NCI-H2196 (cell line): ENCODE data around the gene EFNA5.
"Not testable (repeated sequence)": the region's sequence is repeated elsewhere in the genome, so short reads cannot be mapped to it uniquely, and the experiment has no call there.

ENCODE experiments used
- DNase-seq: peaks from one replicate; lab custom pipeline; 2025; ENCODE audit not compliant: unreplicated experiment; lab: John Stamatoyannopoulos, UW

The EFNA5 gene

DNA sequence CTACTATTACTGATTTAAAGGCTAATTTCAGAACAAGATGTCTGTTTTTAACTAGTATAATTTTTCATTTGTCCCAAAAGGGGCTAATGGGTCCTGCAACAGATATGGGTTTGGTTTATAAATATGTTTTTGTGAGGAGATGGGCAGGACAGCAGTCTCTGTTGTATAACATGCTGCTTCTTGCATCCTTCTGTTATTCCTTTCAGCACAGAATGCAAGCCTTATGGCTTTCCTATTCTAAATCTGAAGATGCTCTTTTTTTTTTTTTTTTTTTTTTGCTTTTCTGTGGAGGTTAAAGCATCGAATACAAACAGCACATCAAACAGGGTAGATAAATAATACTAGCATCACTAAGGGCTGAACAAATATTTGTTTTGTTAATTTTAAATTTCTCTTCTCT is 235.7 kb downstream of the EFNA5 start:
- DNase-seq = no peak

DNA sequence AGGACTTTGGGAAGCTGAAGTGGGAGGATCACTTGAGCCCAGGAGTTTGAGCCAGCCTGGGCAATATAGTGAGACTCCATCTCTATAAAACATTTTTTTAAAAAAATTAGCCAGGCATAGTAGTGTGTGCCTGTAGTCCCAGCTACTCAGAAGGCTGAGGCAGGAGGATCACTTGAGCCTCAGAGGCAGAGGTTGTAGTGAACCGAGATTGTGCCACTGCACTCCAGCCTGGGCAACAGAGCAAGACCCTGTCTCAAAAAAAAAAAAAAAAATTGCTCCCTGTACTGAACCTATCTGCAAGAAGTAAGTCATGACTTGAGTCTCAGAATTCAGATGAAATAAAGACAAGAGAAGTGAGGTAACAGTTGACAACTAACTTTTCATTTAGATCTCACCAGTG is 237.1 kb downstream of the EFNA5 start:
- DNase-seq = not testable (repeated sequence)

DNA sequence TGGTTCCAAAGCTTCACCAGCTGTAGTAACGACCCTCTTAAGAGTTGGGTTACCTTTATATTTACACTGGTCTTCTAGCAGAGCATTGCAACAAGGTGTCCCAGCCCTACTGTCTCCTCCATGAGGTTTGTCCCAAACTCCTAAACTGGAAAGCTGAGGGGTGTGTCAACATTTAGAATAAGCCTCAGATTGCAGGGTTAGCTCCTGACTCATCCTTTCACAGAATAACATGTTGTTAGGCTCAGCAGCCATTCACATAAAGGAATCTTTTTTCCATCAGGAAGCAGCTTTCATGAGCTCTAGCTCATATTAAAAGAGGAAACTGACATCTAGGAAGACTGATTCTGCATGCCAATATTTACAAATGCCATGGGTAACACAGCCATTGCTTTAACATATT is 238.7 kb downstream of the EFNA5 start:
- no peak for DNase-seq

DNA sequence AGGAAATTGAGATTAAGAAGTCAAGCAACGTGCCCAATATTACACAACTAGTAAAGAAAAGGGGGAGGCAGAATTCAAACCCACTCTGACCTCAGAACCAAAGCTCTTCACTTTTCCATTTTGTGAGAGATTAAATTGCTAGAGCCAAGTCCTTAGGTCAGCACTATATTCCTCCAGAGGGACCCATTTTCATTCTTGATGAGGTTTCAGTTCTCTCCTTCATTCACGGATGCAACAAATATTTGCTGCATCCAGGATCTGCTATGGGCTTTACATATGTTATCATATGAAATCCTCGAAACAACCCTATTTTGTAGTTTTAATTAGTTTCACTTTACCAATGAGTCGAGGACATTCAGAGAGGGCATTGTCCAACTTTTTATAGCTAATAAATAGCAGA is 239.2 kb downstream of the EFNA5 start:
- DNase-seq = no peak

DNA sequence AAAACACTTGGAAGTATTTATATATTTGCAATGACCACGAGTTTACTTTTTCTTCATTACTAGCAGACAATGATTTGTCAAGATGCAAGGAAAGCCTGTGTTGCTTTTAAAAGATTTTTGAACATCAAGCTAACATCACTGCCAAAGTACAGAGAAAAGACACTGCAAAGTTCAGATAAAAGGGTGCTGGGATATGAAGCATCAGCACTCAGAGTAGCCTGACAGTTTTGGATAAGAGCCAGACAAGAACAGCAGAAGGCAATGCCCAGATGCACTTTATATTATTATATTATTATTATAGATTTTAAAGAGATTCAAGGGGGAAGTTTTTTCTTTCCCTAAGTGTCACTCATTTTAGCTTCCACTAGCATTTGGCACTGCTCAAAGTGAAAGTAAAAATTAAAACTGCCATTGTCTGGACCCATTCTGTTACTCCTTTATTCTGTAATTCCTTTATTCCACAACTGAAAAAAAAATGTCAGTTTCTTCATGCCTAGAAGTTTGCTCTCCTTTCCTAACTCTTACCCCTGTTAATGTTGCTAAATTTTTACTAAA is 240.6 kb downstream of the EFNA5 start:
- peak; percentile 9 for DNase-seq

DNA sequence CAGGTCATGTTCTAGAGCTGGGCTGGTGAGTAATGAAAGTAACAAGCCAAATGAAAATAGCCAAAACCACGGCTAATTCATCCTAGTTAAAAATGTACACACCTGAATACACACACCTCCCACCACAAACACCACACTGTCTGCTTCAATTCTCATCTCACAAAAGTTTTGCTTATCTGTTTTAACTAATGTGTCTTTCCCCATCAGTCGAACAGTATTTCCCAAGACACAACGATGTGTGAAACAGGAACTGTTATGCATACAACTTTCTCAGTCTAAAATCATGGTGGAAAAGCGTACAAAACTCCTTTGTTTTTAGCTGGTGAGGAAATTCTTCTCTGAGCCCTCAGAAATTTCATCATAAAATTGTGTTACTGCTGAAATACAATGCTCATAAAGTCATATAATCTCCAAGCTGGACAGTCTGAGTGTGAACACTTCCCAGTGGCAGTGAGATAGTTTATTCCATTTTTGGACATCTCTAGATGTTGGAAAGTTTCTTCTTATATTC is 242.4 kb downstream of the EFNA5 start:
- no peak for DNase-seq

DNA sequence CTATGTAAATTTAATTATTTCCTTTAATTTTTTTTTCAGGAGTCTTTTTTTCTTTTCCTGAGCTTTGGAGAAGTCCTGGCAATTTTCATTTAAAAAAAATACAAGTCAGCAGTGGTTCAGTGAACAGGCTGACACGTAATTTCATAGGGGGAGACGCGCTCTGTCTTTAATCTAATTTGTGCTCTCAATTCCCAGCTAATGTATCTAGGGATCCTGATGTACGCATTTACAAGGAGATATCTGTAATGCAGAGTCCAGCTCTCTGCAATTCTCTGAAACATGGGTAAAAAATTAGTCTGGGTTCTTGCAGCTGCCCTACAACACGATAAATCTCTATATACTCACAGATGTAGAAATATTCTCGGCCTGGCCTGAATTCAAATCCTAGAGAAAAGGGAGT is 243.9 kb downstream of the EFNA5 start:
- DNase-seq = no peak

DNA sequence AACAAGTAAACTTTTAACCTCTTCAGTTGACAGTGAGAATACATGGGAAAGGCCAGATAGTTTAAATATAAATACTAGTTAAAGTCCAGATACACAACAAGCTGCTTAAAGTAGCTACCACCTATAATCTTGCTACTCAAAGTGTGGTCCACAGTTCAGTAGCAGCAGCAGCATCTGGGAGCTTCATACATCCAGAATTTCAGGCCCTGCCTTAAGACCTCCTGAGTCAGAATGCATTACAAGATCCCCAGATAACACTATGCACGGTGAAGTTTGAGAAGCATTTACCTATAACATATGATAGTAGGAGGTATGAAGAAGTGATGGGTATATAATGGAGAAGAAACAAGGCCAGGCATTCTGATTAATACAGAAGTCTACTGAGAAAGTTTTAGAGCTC is 244.5 kb downstream of the EFNA5 start:
- no peak for DNase-seq

DNA sequence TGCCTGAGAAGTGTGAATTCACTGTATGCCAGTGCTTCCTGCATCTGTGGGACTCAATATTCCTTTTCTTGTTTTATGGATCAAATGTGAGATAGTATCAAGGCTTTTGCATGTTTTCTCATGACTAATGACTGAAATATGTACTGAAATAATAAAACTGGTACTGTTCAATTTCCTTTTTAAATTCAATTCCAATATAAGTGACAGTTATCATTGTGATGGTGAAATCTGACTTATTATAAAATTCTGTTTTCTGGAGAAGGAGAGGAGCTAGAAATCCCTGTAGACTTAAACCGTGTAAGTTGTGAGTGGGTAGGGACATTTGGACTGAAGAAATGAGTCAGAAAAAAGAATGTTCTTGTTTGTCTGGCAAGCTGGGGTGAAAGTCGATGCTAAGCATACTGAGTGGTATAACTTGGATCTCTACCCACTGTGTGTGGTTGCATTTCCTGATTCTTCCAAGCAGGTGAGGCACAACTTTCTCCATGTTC is 245.2 kb downstream of the EFNA5 start:
- no peak for DNase-seq

DNA sequence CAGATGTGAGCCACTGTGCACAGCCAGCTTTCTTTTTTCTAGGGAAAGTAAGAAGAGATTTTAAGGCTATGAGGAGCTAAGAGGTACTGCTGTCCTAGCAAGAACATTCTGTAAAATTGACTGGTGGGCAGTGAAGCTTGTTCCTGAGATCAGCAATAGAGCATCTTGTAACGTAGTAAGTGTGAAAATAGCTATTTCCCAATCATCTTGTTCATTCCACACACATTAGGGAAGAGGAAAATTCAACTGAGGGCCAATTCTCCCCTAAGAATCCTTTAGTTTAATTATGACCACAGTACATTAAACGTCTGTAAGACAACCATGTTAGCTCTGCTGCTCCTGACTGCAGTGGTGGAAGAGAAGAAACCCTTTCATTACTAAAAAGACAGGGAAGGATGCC is 246.2 kb downstream of the EFNA5 start:
- DNase-seq = no peak

DNA sequence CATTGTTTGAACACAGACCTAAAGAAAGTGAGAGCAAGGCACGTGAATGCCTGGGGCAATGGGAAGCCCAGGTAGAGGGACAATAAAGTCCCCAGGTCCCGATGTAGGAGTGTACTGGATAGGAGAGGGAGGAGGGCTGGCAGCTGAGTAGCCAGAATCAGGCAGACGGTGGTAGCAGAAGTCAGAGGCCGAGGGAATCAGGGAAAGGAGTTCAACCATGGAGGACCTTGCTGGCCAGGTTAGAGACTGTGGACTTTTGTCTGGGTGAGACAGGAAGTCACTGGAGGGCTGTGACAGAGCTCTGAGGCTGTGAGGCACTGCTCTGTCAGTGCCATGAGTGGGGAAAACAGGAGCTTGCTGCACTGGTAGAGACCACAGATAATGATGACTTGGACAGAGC is 248.2 kb downstream of the EFNA5 start:
- no peak for DNase-seq

DNA sequence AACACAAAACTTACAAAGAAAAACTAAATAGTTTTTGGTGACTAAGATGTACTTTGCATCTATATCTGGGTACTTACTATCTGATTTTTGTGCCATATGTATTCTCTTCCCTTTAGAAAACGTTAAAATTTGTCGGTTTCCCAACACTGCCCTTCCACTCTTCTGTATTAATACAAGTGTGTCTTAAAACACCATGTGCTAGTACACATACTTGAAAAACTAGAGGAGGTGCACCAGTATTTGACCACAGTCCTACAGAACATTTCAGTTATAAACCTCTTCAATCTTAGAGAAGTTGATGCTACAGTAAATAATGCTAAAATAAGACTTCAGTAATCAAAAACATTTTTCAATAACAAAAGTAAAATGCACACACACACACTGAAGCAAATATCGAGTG is 251.2 kb downstream of the EFNA5 start:
- DNase-seq = no peak

DNA sequence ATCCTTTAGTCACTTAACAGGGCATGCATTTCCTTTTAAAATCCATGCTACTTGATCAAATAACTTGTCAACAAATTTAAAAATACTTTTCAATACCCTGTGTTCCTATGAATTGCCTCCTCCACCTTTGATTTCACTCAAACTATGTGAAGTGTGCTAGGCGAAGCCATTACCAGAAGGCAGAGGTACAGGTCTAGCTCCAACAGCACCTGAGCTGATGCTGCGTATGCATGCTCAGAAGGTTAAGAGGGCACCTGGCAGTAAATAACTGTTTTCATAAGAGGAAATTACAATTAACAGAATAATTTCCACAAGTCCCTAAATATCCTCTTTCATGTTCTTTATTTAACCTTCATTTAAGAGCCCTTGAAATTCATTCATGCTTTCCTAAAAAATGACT is 251.8 kb downstream of the EFNA5 start:
- DNase-seq = no peak

DNA sequence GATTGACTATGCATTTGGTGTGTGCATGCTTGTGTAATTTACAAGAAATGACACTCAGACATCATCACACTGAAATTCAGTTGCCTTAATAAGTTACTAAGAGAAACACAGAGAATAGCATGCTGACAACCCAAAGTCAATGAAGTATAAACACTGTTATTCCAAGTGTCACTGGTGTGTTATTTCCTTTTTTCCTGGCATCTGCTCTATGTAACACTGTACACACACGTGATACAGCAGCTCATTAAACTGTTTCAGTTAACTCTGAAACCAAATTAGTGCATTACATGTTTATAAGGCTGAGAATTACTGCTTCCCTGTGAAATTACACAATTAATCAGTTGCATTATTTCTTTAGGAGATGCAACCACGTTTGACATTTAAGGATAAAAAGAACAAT is 252.7 kb downstream of the EFNA5 start:
- no peak for DNase-seq

DNA sequence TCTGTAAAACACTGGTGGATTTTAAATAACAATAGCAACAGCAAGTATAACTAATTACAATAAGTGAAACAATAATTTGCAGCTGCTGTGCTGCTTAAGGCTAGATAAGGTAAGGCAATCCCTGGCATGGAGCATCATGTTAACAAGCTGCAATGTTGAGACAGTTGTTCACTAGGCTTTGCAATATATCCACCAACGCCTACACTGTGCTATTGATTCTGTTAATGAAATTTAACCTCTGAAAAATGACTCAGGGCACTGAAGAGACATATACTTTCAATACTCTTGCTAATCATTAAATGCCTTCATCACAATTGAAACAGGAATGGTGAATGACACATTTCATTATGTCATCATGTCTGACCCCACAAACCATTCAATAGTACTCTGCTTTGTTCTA is 255.0 kb downstream of the EFNA5 start:
- no peak for DNase-seq

DNA sequence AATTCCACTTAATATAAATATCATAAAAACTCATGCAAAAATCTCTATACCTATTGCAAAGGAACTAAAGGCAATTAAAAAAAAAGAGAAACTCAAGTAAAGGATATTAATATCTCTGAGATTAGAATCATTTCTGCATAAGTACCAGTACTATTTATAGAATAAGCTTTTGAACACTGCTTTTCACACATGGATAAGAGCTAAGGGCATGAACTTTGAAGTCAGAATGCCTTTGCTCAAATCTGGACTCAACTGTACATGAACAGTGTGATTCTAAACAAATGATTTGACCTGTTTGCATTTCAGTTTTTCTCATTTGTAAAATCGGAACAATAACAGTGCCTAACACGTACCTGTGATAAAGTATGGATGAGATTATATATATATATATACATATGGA is 255.9 kb downstream of the EFNA5 start:
- no peak for DNase-seq

DNA sequence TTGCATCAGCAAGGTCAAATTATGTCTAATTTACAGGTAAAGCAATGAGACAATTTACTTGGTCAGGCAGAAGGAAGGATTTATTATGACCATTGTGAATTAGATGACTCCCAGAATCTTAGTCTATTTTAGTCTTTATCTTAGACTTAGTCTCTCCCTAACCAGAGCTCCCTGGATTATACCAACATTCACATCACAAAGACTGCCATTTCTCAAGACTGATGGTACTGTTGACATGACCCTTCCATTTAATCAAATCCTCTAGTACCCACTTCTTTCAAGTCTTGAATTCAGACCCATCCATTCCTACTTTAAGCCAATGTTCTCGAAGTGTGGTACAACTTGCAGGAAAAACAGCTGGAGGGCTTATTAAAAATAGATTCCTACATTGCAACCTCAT is 257.0 kb downstream of the EFNA5 start:
- no peak for DNase-seq

DNA sequence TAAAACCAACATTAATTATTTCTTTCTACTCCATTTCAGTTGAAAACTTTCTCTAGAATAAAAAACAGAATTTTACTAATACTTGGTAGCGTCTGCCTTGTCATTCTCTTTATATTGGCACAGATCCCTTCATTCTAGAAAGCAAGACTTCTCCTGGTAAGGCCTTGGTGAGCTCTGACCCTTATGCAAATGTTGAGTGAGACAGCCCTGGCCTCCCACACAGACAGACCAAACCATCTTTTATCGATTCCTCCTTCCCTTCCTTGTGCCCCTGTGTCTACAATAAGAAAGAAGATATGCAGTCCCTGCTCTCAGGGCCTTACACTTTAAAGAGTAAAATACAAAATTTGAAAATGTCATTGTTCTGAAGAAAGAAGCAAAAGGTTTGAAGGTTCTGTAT is 262.2 kb downstream of the EFNA5 start:
- no peak for DNase-seq

DNA sequence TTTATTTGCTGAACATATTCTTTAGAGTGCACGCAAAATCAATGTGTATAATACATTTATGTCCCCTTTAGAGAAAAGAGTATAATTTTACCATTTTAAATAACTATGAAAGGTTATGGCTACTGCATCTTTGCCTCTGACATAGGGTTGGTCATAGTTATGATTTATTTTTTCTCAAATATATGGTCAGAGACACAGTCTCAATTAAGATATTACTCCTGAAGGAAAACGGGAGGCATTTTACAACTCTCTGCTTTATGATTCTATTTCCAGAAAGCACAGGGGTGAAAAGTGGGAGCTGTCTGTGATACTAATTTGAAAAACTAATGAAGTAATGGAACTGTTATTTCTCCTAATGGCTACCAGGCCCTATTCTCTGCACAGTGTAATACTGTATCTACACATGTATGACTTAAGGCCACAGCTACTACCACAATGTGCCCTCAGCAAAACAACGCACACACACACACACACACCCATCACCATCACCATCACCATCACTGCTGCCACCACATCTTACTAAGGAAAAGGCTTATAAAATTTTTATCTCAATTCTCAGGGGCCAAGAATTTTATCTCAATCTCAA is 262.9 kb downstream of the EFNA5 start:
- no peak for DNase-seq

DNA sequence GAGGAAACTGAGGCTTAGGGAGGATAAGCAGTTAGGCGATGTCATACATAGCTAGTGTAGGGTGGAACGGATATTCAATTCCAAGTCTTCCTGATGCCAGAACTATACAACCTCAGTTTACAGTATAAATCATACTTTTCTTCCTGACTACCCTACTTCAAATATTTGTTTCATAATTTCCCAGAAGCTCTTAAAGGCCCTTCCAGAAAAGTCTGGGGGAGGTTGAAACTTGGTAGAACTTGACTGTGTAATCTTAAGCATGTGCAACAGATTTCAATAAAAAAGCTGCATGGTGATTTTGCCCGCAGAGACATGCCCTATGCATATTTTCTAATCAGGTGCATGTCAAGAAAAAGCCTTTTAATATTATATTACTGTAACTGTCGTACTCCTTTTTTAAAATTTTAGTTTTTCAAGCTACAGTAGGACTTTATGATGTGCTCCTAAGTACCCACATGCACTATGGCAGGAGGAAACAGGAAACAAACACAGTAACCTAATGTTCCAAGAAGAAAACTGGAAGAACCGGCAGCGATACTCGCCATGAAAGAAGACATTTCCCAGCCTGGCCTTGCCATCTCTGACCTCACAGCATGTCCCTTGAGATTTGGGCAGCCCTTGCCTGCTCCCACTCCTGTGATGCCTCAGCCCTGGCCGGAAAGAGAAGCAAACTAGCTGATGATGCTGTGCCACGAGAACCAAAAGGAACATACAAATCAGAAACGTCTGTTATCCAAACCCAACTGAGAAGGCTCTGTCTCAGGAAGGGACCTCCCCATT is 266.0 kb downstream of the EFNA5 start:
- DNase-seq = no peak

DNA sequence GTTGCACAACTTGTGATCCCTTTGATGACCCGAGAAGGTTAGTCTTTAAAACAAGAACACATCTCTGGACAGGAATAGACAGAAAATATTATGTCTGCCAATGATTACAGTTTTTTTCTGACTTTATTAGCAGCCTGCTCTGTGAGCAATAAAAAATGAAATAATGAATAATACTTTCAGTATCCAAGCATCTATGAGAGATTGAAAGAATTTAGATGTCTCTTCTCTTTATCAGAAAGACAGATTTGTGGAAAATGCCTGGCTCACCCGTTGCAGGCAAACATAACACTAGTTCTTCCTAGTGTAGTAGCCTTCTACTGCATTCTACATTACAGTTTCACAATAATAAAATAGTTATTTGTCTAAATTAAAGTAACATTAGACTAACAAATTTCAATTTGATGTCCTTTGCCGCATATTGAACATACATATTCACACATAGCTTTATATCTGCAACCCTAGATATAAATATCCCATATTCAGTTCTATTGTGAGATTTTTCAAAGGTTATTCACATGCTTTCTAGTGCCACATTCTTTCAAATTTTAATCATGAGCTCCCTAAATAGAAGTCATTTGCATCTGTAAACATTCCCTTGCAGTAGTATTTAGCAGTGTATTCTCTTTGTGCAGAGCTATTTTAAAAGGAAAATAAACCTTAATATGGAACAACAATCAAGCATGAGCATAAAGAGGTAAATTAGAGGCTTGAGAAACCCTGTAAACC is 267.3 kb downstream of the EFNA5 start:
- DNase-seq = no peak
